DND-41 (cell line): Measurements from ENCODE around the gene PLA2G4E.

ENCODE experiments used
- ATAC-seq: fragments of 200-7000 bp; cut with Tn5 transposase; 3 replicates; pipeline ENCODE4 v1.9.1; 2021; ENCODE audit warnings: low read depth; ENCODE audit not compliant: insufficient read depth
- DNase-seq: peaks from one replicate; pipeline ENCODE4 v3.0.0-alpha.2; 2020
- H2AFZ ChIP-seq: 2 replicates; pipeline ENCODE4 v1.6.0; 2012; ENCODE audit warnings: low read depth, low read length
- H3K27ac ChIP-seq: 2 replicates; pipeline ENCODE4 v1.5.1; 2012; ENCODE audit warnings: low read length, inconsistent platforms
- H3K27me3 ChIP-seq: fragments of 200-600 bp; sonication (generic); 2 replicates; pipeline ENCODE4 v1.6.0; 2012; ENCODE audit warnings: low read length, mild to moderate bottlenecking, inconsistent platforms; ENCODE audit not compliant: insufficient read depth, poor library complexity
- H3K36me3 ChIP-seq: 2 replicates; pipeline ENCODE4 v1.5.1; 2012; ENCODE audit warnings: low read length, inconsistent platforms; ENCODE audit not compliant: insufficient read depth
- H3K4me1 ChIP-seq: 2 replicates; pipeline ENCODE4 v1.5.1; 2012; ENCODE audit warnings: mild to moderate bottlenecking, low read length; ENCODE audit not compliant: insufficient read depth
- H3K4me2 ChIP-seq: 2 replicates; pipeline ENCODE4 v1.6.0; 2012; ENCODE audit warnings: mild to moderate bottlenecking, moderate library complexity, low read length, inconsistent platforms; ENCODE audit not compliant: insufficient read depth
- H3K4me3 ChIP-seq, 2 experiments: fragments of 200-600 bp in 1 of 2; shearing (Covaris generic) in 1 of 2; 2 replicates each; pipeline ENCODE4 v1.5.1; 2012 to 2016; ENCODE audit warnings: inconsistent platforms in 2 of 2, low read length in 2 of 2, mild to moderate bottlenecking in 2 of 2, low read depth in 1 of 2, moderate library complexity in 1 of 2
- H3K79me2 ChIP-seq: 2 replicates; pipeline ENCODE4 v1.6.0; 2012; ENCODE audit warnings: low read length, inconsistent platforms; ENCODE audit not compliant: insufficient read depth
- H3K9ac ChIP-seq: 2 replicates; pipeline ENCODE4 v1.6.0; 2012; ENCODE audit warnings: low read depth, mild to moderate bottlenecking, inconsistent platforms, low read length, moderate library complexity
- H3K9me3 ChIP-seq: 2 replicates; pipeline ENCODE4 v1.5.1; 2012; ENCODE audit warnings: low read length, moderate library complexity, mild to moderate bottlenecking, inconsistent platforms; ENCODE audit not compliant: insufficient read depth, severe bottlenecking
- H4K20me1 ChIP-seq: 2 replicates; pipeline ENCODE4 v1.6.0; 2012; ENCODE audit warnings: low read length; ENCODE audit not compliant: insufficient read depth
- EZH2 ChIP-seq: IDR thresholded peaks from 3 replicates; pipeline ENCODE4 v1.6.1; 2012; ENCODE audit warnings: borderline replicate concordance, low read depth, mild to moderate bottlenecking, moderate library complexity, low read length, inconsistent platforms; ENCODE audit not compliant: severe bottlenecking
- TF ChIP-seq, protein P1 (sequence below): IDR thresholded peaks from 2 replicates; pipeline ENCODE4 v1.5.1; 2012; ENCODE audit warnings: borderline replicate concordance, low read length, moderate library complexity, mild to moderate bottlenecking; ENCODE audit not compliant: poor library complexity, severe bottlenecking; ENCODE audit errors: extremely low read depth

Gene PLA2G4E

GRCh38 chr15:42027521-42027920 lies 6.7 kb upstream of the PLA2G4E start:
- H3K4me2 ChIP-seq: no peak overlapping the region
- H4K20me1 ChIP-seq: no peaks in the 10 kb centered on the region
- H3K4me1 ChIP-seq: no peaks in the 10 kb centered on the region
- H3K9me3 ChIP-seq: no peaks in the 10 kb centered on the region
- no peak overlapping the region for H3K4me3 ChIP-seq
- DNase-seq (no peak), ATAC-seq (no peak)
- H3K79me2 ChIP-seq: no peaks in the 10 kb centered on the region
- H2AFZ ChIP-seq: no peak overlapping the region
- TF ChIP-seq, protein P1, sequence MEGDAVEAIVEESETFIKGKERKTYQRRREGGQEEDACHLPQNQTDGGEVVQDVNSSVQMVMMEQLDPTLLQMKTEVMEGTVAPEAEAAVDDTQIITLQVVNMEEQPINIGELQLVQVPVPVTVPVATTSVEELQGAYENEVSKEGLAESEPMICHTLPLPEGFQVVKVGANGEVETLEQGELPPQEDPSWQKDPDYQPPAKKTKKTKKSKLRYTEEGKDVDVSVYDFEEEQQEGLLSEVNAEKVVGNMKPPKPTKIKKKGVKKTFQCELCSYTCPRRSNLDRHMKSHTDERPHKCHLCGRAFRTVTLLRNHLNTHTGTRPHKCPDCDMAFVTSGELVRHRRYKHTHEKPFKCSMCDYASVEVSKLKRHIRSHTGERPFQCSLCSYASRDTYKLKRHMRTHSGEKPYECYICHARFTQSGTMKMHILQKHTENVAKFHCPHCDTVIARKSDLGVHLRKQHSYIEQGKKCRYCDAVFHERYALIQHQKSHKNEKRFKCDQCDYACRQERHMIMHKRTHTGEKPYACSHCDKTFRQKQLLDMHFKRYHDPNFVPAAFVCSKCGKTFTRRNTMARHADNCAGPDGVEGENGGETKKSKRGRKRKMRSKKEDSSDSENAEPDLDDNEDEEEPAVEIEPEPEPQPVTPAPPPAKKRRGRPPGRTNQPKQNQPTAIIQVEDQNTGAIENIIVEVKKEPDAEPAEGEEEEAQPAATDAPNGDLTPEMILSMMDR: no peak
- H3K27ac ChIP-seq: no peak overlapping the region
- no peaks in the 10 kb centered on the region for H3K36me3 ChIP-seq
- H3K9ac ChIP-seq: no peak overlapping the region
- peaks cover 5% of the 10 kb centered on the region for H3K27me3 ChIP-seq

DNA sequence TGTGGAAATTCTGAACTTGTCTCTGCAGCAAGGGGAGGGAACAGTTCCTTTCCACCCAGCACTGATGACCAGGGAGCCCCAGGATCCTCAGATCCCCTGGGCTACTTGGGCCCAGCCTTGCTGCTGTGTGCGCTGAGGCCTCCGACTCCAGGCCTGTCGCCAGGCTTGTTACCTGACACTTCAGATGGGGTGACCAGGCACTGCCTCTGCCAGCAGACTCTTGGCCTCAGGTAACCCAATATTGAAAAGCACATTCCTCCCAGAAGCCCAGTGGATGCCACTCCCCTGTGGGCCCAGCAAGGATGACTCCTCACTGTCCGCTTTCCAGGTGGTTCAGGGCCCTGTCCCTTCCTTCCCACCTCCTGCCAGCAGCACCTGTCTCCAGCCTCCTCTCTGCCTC lies 3.5 kb upstream of the PLA2G4E start:
- ATAC-seq: no peak
- Histone ChIP-seq H3K4me2 (no peak overlapping the region), H3K9ac (no peak overlapping the region), H2AFZ (no peak overlapping the region), H3K9me3 (no peaks in the 10 kb centered on the region), H4K20me1 (no peaks in the 10 kb centered on the region), H3K79me2 (no peaks in the 10 kb centered on the region), H3K36me3 (no peaks in the 10 kb centered on the region), H3K4me1 (no peaks in the 10 kb centered on the region), H3K4me3 (no peak overlapping the region), H3K27ac (no peak overlapping the region), H3K27me3 (no peaks in the 10 kb centered on the region)
- TF ChIP-seq EZH2: no peak
- TF ChIP-seq, protein P1: no peak
- DNase-seq: no peak

GRCh38 chr15:42021593-42021992 lies 751 bp upstream of the PLA2G4E start:
- no peaks in the 10 kb centered on the region for H3K4me1 ChIP-seq
- no peak for ATAC-seq
- no peak overlapping the region for H3K27ac ChIP-seq
- no peak overlapping the region for H2AFZ ChIP-seq
- no peak overlapping the region for H3K9ac ChIP-seq
- H3K4me3 ChIP-seq: no peak overlapping the region
- H3K9me3 ChIP-seq: no peaks in the 10 kb centered on the region
- DNase-seq: no peak
- no peaks in the 10 kb centered on the region for H3K36me3 ChIP-seq
- H4K20me1 ChIP-seq: no peaks in the 10 kb centered on the region
- TF ChIP-seq, protein P1: no peak
- TF ChIP-seq EZH2: no peak
- no peaks in the 10 kb centered on the region for H3K27me3 ChIP-seq
- no peaks in the 10 kb centered on the region for H3K79me2 ChIP-seq
- H3K4me2 ChIP-seq: no peak overlapping the region
